ACC112 (cell line): ENCODE measurements around the gene KRTAP2-3.

Experiments used
- H2AFZ ChIP-seq: fragments of 200-600 bp; sonication (generic); one replicate; pipeline ENCODE4 v1.6.0; 2017; ENCODE audit warnings: antibody characterized with exemption, low read length; ENCODE audit not compliant: unreplicated experiment
- H3K27ac ChIP-seq: fragments of 200-600 bp; sonication (generic); 2 replicates; pipeline ENCODE4 v1.5.1; 2014; ENCODE audit warnings: low read depth, mild to moderate bottlenecking, antibody characterized with exemption, low read length, moderate library complexity
- H3K27me3 ChIP-seq: fragments of 200-600 bp; sonication (generic); 2 replicates; pipeline ENCODE4 v1.6.1; 2014; ENCODE audit warnings: mild to moderate bottlenecking, antibody characterized with exemption, low read length, moderate library complexity, mixed read lengths; ENCODE audit not compliant: insufficient read depth
- H3K36me3 ChIP-seq: fragments of 200-600 bp; sonication (generic); 2 replicates; pipeline ENCODE4 v1.6.1; 2016; ENCODE audit warnings: mild to moderate bottlenecking, antibody characterized with exemption, low read length, moderate library complexity, mixed read lengths; ENCODE audit not compliant: insufficient read depth
- H3K4me1 ChIP-seq: fragments of 200-600 bp; sonication (generic); one replicate; pipeline ENCODE4 v1.6.1; 2016; ENCODE audit warnings: low read length, mixed read lengths; ENCODE audit not compliant: insufficient read depth, unreplicated experiment, control insufficient read depth
- H3K4me3 ChIP-seq: fragments of 200-600 bp; sonication (generic); 2 replicates; pipeline ENCODE4 v1.5.1; 2014; ENCODE audit warnings: mild to moderate bottlenecking, low read depth, low read length
- H3K79me2 ChIP-seq: fragments of 200-600 bp; sonication (generic); one replicate; pipeline ENCODE4 v1.6.0; 2016; ENCODE audit warnings: low read length; ENCODE audit not compliant: control insufficient read depth, unreplicated experiment, insufficient read depth

The KRTAP2-3 gene

DNA sequence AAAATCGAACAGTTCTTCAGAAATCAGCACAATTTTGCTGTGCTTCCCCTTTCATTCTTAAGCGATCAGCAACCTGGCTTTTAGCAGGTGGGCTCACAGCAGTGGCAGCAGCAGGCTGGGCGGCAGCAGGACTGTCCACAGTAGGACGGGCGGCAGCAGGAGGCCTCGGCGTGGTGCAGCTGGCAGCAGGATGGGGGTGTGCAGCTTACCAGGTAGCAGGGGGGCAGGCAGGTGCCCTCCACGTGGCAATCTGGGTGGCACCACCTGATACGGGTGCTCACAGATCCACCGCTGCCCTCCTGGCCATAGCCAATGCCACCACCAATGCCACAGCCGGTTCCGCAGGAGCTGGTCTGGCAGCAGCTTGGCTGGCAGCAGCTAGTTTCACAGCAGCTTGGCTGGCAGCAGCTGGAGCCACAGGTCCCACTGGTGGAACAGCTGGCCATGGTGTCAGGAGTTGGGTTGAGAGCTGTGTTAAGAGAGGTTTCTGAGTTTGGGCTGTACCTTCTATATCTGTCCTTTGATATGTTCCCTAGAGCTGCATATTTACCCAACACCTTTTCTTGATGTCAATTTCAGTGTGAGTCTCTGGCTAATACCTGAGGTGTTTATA, 30.2 kb downstream of the KRTAP2-3 start, which contains the start of gene KRTAP1-4:
KRTAP1-4 (minus strand) TSS at position 563 of the 613 bp plus-strand sequence; CDS start at position 446, 117 bp downstream.
- H3K4me3 ChIP-seq, result no peak within 1 kb of the TSS
- H3K36me3 ChIP-seq, result no peaks in the 10 kb centered on the region
- no peak within 1 kb of the TSS for H3K27ac ChIP-seq
- no peaks in the 10 kb centered on the region for H3K27me3 ChIP-seq
- H3K79me2 ChIP-seq, result no peaks in the 10 kb centered on the region
- no peak within 1 kb of the TSS for H2AFZ ChIP-seq
- H3K4me1 ChIP-seq, result peaks cover 20% of the 10 kb centered on the region

DNA sequence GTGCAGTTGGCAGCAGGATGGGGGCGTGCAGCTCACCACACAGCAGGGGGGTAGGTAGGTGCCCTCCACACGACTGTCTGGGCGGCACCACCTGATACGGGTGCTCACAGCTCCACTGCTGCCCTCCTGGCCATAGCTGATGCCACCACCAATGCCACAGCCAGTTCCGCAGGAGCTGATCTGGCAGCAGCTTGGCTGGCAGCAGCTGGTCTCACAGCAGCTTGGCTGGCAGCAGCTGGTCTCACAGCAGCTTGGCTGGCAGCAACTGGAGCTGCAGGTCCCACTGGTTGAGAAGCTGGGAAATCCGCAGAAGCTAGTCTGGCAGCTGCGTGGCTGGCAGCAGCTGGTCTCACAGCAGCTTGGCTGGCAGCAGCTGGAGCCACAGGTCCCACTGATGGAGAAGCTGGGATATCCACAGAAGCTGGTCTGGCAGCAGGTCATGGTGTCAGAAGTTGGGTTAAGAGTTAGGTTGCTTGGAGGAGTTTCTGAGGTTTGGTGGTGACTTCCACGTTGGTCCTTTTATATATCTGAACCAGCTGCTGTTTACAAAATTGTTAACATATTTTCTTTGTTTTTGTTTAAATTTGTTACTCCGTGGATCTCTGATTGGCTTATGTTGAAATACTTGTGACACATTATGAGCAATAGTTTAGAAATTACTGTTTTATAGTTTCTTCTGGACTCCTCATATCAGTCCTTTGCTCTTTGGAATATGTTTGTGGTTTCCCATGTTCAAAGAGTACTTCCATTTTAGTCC, 33.0 kb downstream of the KRTAP2-3 start, which contains the start of gene KRTAP1-5:
KRTAP1-5 (minus strand) TSS at position 494 of the 757 bp plus-strand sequence; CDS start at position 441, 53 bp downstream.
- Histone ChIP-seq H3K27ac (peak within 1 kb of the TSS; percentile 55), H3K27me3 (no peaks in the 10 kb centered on the region), H3K79me2 (no peaks in the 10 kb centered on the region), H3K4me1 (peaks cover 24% of the 10 kb centered on the region), H3K36me3 (no peaks in the 10 kb centered on the region), H2AFZ (peak within 1 kb of the TSS; percentile 57), H3K4me3 (no peak within 1 kb of the TSS)

GRCh38 chr17:41024697-41025096, 35.2 kb downstream of the KRTAP2-3 start:
- H3K27me3 ChIP-seq, result no peaks in the 10 kb centered on the region
- H2AFZ ChIP-seq, result peak overlapping the region; percentile 22
- H3K27ac ChIP-seq, result no peak overlapping the region
- no peaks in the 10 kb centered on the region for H3K36me3 ChIP-seq
- no peak overlapping the region for H3K4me3 ChIP-seq
- H3K4me1 ChIP-seq, result peaks cover 24% of the 10 kb centered on the region
- no peaks in the 10 kb centered on the region for H3K79me2 ChIP-seq

DNA sequence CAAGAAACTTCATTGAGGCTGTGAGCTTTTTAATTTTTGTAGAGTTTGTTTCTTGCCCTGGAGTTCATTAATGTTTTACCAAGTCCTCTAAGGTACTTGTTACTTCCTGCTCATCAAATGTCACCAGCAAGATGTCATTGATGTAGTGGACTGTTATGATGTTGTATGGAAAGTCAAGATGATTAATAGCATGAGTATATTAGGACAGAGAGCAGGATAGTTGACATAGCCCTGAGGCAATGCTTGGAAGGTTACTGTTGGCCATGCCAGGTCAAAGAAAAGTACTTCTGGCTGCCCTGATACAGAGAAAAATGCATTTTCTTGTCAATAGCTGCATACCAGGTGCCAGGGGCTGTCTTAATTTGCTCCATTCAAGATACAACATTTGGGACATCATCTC, 39.6 kb downstream of the KRTAP2-3 start:
- H3K27me3 ChIP-seq, result no peaks in the 10 kb centered on the region
- no peak overlapping the region for H2AFZ ChIP-seq
- no peaks in the 10 kb centered on the region for H3K79me2 ChIP-seq
- H3K27ac ChIP-seq, result no peak overlapping the region
- no peak overlapping the region for H3K4me3 ChIP-seq
- H3K36me3 ChIP-seq, result no peaks in the 10 kb centered on the region
- H3K4me1 ChIP-seq, result peaks cover 8% of the 10 kb centered on the region

DNA sequence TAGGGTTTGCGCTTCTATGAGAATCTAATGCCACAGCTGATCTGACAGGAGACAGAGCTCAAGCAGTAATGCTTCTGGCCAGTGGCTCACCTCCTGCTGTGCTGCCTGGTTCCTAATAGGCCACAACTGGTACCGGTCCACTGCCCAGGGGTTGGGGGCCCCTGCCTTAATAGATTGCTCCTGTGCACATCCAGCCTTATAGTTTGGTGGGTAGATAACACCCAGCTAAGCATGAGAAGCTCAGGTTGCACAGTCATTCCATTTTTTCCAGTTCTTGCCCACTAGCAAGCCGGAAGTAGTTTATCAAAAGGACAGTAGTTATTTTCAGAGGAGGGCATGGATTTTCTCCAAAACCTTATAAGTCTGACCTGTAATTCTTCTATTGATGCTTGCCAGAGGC, 40.5 kb downstream of the KRTAP2-3 start:
- H3K36me3 ChIP-seq, result no peaks in the 10 kb centered on the region
- H3K79me2 ChIP-seq, result no peaks in the 10 kb centered on the region
- no peaks in the 10 kb centered on the region for H3K27me3 ChIP-seq
- no peak overlapping the region for H3K27ac ChIP-seq
- H2AFZ ChIP-seq, result no peak overlapping the region
- H3K4me1 ChIP-seq, result peaks cover 1% of the 10 kb centered on the region
- no peak overlapping the region for H3K4me3 ChIP-seq

- Histone ChIP-seq H3K4me1 (no peaks in the 10 kb centered on the region), H3K4me3 (no peak overlapping the region), H3K79me2 (no peaks in the 10 kb centered on the region), H2AFZ (no peak overlapping the region), H3K27me3 (no peaks in the 10 kb centered on the region), H3K27ac (no peak overlapping the region), H3K36me3 (no peaks in the 10 kb centered on the region)
These were observed 41.4 kb downstream of the KRTAP2-3 start for GRCh38 chr17:41018541-41018940.

GRCh38 chr17:41016578-41017215, 43.2 kb downstream of the KRTAP2-3 start:
- no peaks in the 10 kb centered on the region for H3K4me1 ChIP-seq
- H2AFZ ChIP-seq, result no peak overlapping the region
- no peaks in the 10 kb centered on the region for H3K36me3 ChIP-seq
- H3K79me2 ChIP-seq, result no peaks in the 10 kb centered on the region
- no peak overlapping the region for H3K27ac ChIP-seq
- H3K27me3 ChIP-seq, result no peaks in the 10 kb centered on the region
- no peak overlapping the region for H3K4me3 ChIP-seq

GRCh38 chr17:41015454-41015853, 44.5 kb downstream of the KRTAP2-3 start:
- no peak overlapping the region for H2AFZ ChIP-seq
- no peaks in the 10 kb centered on the region for H3K79me2 ChIP-seq
- H3K36me3 ChIP-seq, result no peaks in the 10 kb centered on the region
- no peak overlapping the region for H3K4me3 ChIP-seq
- no peaks in the 10 kb centered on the region for H3K4me1 ChIP-seq
- no peak overlapping the region for H3K27ac ChIP-seq
- H3K27me3 ChIP-seq, result no peaks in the 10 kb centered on the region

DNA sequence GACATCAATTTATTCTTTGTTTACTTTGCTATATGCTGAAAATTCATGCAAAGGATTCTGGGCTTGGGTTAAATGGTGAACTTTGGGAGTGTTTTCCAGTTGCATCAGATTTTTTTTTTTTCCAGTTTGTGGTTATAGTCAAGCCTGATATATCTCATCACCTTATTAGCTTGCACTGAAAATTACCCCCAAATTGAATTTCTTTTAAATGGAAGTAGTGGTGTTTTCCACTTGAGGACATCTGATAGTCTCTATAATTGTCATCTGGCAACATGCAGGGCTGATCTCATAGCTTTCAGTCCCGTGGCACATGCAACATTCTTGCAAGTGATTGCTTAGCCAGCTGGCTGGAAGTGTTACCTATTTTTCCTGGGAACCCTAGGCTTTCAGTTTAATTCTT, 46.3 kb downstream of the KRTAP2-3 start:
- Histone ChIP-seq H3K4me3 (no peak overlapping the region), H3K27ac (no peak overlapping the region), H3K4me1 (no peaks in the 10 kb centered on the region), H3K36me3 (no peaks in the 10 kb centered on the region), H3K79me2 (no peaks in the 10 kb centered on the region), H2AFZ (no peak overlapping the region), H3K27me3 (no peaks in the 10 kb centered on the region)

GRCh38 chr17:41013181-41013580, 46.7 kb downstream of the KRTAP2-3 start:
- Histone ChIP-seq H2AFZ (no peak overlapping the region), H3K27me3 (no peaks in the 10 kb centered on the region), H3K27ac (no peak overlapping the region), H3K4me1 (no peaks in the 10 kb centered on the region), H3K36me3 (no peaks in the 10 kb centered on the region), H3K79me2 (no peaks in the 10 kb centered on the region), H3K4me3 (no peak overlapping the region)
